HG02870 (cell line): ENCODE data around the gene COQ10A.
A peak's percentile ranks its signal among the peaks of the same experiment; 100 is the strongest.
"Not testable (repeated sequence)": the region's sequence is repeated elsewhere in the genome, so short reads cannot be mapped to it uniquely, and the experiment has no call there.

Experiments used
- ATAC-seq: cut with Tn5 transposase; IDR thresholded peaks from one replicate; pipeline ENCODE4 v1.9.1; 2021; ENCODE audit warnings: mild to moderate bottlenecking, moderate library complexity; ENCODE audit not compliant: unreplicated experiment

The COQ10A gene

GRCh38 chr12:56272468-56272867 lies 5.7 kb downstream of the COQ10A start:
- not testable (repeated sequence) for ATAC-seq

GRCh38 chr12:56274299-56274698 lies 7.6 kb downstream of the COQ10A start:
- ATAC-seq: no peak

GRCh38 chr12:56278905-56279304 lies 12.2 kb downstream of the COQ10A start:
- ATAC-seq: no peak

GRCh38 chr12:56280849-56281248 lies 14.1 kb downstream of the COQ10A start:
- no peak for ATAC-seq

GRCh38 chr12:56282030-56282429 lies 15.3 kb downstream of the COQ10A start:
- ATAC-seq: no peak

- no peak for ATAC-seq
Observed at GRCh38 chr12:56282579-56282978, 15.8 kb downstream of the COQ10A start.

- ATAC-seq: not testable (repeated sequence)
Observed at GRCh38 chr12:56284263-56284662, 17.5 kb downstream of the COQ10A start.

- no peak for ATAC-seq
Observed at GRCh38 chr12:56286044-56286830, 19.5 kb downstream of the COQ10A start.

- no peak for ATAC-seq
Observed at GRCh38 chr12:56288705-56289387, 22.1 kb downstream of the COQ10A start.

GRCh38 chr12:56293795-56294194 lies 27.1 kb downstream of the COQ10A start:
- ATAC-seq: no peak

- ATAC-seq: no peak
Observed at GRCh38 chr12:56296295-56296694, 29.6 kb downstream of the COQ10A start.

GRCh38 chr12:56297400-56297799 lies 30.7 kb downstream of the COQ10A start:
- no peak for ATAC-seq

- ATAC-seq: no peak
Observed at GRCh38 chr12:56298828-56299227, 32.1 kb downstream of the COQ10A start.

- ATAC-seq: no peak
Observed at GRCh38 chr12:56299308-56299852, 32.6 kb downstream of the COQ10A start.

GRCh38 chr12:56299853-56300643 lies 33.3 kb downstream of the COQ10A start, which contains the start of gene CS:
TSS of gene CS (minus strand) at chr12:56300330. CDS start at chr12:56300201, 129 bp downstream.
- ATAC-seq: peak; percentile 89

- no peak for ATAC-seq
Observed at GRCh38 chr12:56300644-56301464, 34.1 kb downstream of the COQ10A start.

- no peak for ATAC-seq
Observed at GRCh38 chr12:56304276-56304675, 37.5 kb downstream of the COQ10A start.

- no peak for ATAC-seq
Observed at GRCh38 chr12:56304872-56305590, 38.3 kb downstream of the COQ10A start.

- ATAC-seq: no peak
Observed at GRCh38 chr12:56307221-56307965, 40.7 kb downstream of the COQ10A start.
